Measurements from ENCODE around the gene ABCB8. TPM values are rescaled to one million over a fixed set of nuclear protein-coding genes. Genes with fewer than 3 reads are reported as not detected.
"Not testable (repeated sequence)": the region's sequence is repeated elsewhere in the genome, so short reads cannot be mapped to it uniquely, and the experiment has no call there.

ABCB8 gene
- total RNA-seq, 3 donors from 2014 or later, result 48.1 to 54.6 (median 48.5) TPM

GRCh38 chr7:151014950-151015349 is 13.3 kb upstream of the ABCB8 start:
- Mint-ChIP-seq H3K9me3 (no peaks in the 10 kb centered on the region), H3K27me3 (ENCODE audit: low read depth) (peaks cover 8% of the 10 kb centered on the region), H3K36me3 (ENCODE audit: insufficient read depth) (no peaks in the 10 kb centered on the region), H3K4me3 (peak overlapping the region; percentile 79), H3K4me1 (ENCODE audit: low read depth) (peaks cover 81% of the 10 kb centered on the region)
- DNase-seq, result no peak
- ATAC-seq, result no peak

GRCh38 chr7:151015967-151016366 is 12.3 kb upstream of the ABCB8 start:
- ATAC-seq (no peak), DNase-seq (no peak)
- no peak overlapping the region for H3K4me3 Mint-ChIP-seq
- no peaks in the 10 kb centered on the region for H3K36me3 Mint-ChIP-seq (ENCODE audit: insufficient read depth)
- H3K4me1 Mint-ChIP-seq (ENCODE audit: low read depth), result peaks cover 71% of the 10 kb centered on the region
- H3K27me3 Mint-ChIP-seq (ENCODE audit: low read depth), result peaks cover 17% of the 10 kb centered on the region
- H3K9me3 Mint-ChIP-seq, result no peaks in the 10 kb centered on the region

- peaks cover 17% of the 10 kb centered on the region for H3K27me3 Mint-ChIP-seq (ENCODE audit: low read depth)
- H3K4me3 Mint-ChIP-seq, result no peak overlapping the region
- peaks cover 67% of the 10 kb centered on the region for H3K4me1 Mint-ChIP-seq (ENCODE audit: low read depth)
- H3K9me3 Mint-ChIP-seq, result no peaks in the 10 kb centered on the region
- no peaks in the 10 kb centered on the region for H3K36me3 Mint-ChIP-seq (ENCODE audit: insufficient read depth)
- no peak for DNase-seq
- no peak for ATAC-seq
Observed at GRCh38 chr7:151016505-151016904, 11.7 kb upstream of the ABCB8 start.

- Mint-ChIP-seq H3K27me3 (ENCODE audit: low read depth) (peaks cover 17% of the 10 kb centered on the region), H3K4me1 (ENCODE audit: low read depth) (peaks cover 63% of the 10 kb centered on the region), H3K9me3 (no peaks in the 10 kb centered on the region), H3K4me3 (no peak overlapping the region), H3K36me3 (ENCODE audit: insufficient read depth) (no peaks in the 10 kb centered on the region)
- no peak for ATAC-seq
- DNase-seq, result no peak
Observed at GRCh38 chr7:151016942-151017341, 11.3 kb upstream of the ABCB8 start.

GRCh38 chr7:151017370-151017952 is 10.8 kb upstream of the ABCB8 start:
- no peaks in the 10 kb centered on the region for H3K9me3 Mint-ChIP-seq
- DNase-seq (no peak), ATAC-seq (no peak)
- H3K4me1 Mint-ChIP-seq (ENCODE audit: low read depth), result peaks cover 58% of the 10 kb centered on the region
- peak overlapping the region; percentile 82 for H3K4me3 Mint-ChIP-seq
- peaks cover 17% of the 10 kb centered on the region for H3K27me3 Mint-ChIP-seq (ENCODE audit: low read depth)
- no peaks in the 10 kb centered on the region for H3K36me3 Mint-ChIP-seq (ENCODE audit: insufficient read depth)

GRCh38 chr7:151017953-151018420 is 10.3 kb upstream of the ABCB8 start:
- Mint-ChIP-seq H3K36me3 (ENCODE audit: insufficient read depth) (no peaks in the 10 kb centered on the region), H3K4me1 (ENCODE audit: low read depth) (peaks cover 52% of the 10 kb centered on the region), H3K4me3 (peak overlapping the region; percentile 82), H3K27me3 (ENCODE audit: low read depth) (peaks cover 20% of the 10 kb centered on the region), H3K9me3 (no peaks in the 10 kb centered on the region)
- DNase-seq (peak; percentile 81), ATAC-seq (peak; percentile 72 to 77)

GRCh38 chr7:151018421-151019129 is 9.7 kb upstream of the ABCB8 start:
- no peaks in the 10 kb centered on the region for H3K9me3 Mint-ChIP-seq
- peaks cover 49% of the 10 kb centered on the region for H3K4me1 Mint-ChIP-seq (ENCODE audit: low read depth)
- peaks cover 20% of the 10 kb centered on the region for H3K27me3 Mint-ChIP-seq (ENCODE audit: low read depth)
- peak; percentile 58 to 64 for ATAC-seq
- no peak for DNase-seq
- H3K4me3 Mint-ChIP-seq, result peak overlapping the region; percentile 82
- H3K36me3 Mint-ChIP-seq (ENCODE audit: insufficient read depth), result no peaks in the 10 kb centered on the region

- H3K4me1 Mint-ChIP-seq (ENCODE audit: low read depth), result peaks cover 45% of the 10 kb centered on the region
- no peak for DNase-seq
Observed at GRCh38 chr7:151019130-151019447, 9.2 kb upstream of the ABCB8 start.

GRCh38 chr7:151020231-151020630 is 8.0 kb upstream of the ABCB8 start:
- DNase-seq (no peak), ATAC-seq (no peak)
- H3K36me3 Mint-ChIP-seq (ENCODE audit: insufficient read depth), result no peaks in the 10 kb centered on the region
- H3K4me3 Mint-ChIP-seq, result no peak overlapping the region
- H3K9me3 Mint-ChIP-seq, result no peaks in the 10 kb centered on the region
- peaks cover 20% of the 10 kb centered on the region for H3K27me3 Mint-ChIP-seq (ENCODE audit: low read depth)
- peaks cover 34% of the 10 kb centered on the region for H3K4me1 Mint-ChIP-seq (ENCODE audit: low read depth)

More at GRCh38 chr7:151019130-151019447, 9.2 kb upstream of the ABCB8 start:
- Mint-ChIP-seq H3K36me3 (ENCODE audit: insufficient read depth) (no peaks in the 10 kb centered on the region), H3K9me3 (no peaks in the 10 kb centered on the region), H3K4me3 (peak overlapping the region; percentile 67), H3K27me3 (ENCODE audit: low read depth) (peaks cover 20% of the 10 kb centered on the region)
- no peak for ATAC-seq

- no peaks in the 10 kb centered on the region for H3K9me3 Mint-ChIP-seq
- no peaks in the 10 kb centered on the region for H3K36me3 Mint-ChIP-seq (ENCODE audit: insufficient read depth)
- no peak for DNase-seq
- no peak for ATAC-seq
- no peak overlapping the region for H3K4me3 Mint-ChIP-seq
- H3K4me1 Mint-ChIP-seq (ENCODE audit: low read depth), result peaks cover 18% of the 10 kb centered on the region
- peaks cover 19% of the 10 kb centered on the region for H3K27me3 Mint-ChIP-seq (ENCODE audit: low read depth)
Observed at GRCh38 chr7:151023232-151023631, 5.0 kb upstream of the ABCB8 start.

- DNase-seq (no peak), ATAC-seq (no peak)
- Mint-ChIP-seq H3K36me3 (ENCODE audit: insufficient read depth) (peaks cover 2% of the 10 kb centered on the region), H3K4me1 (ENCODE audit: low read depth) (peaks cover 17% of the 10 kb centered on the region), H3K4me3 (no peak within 1 kb of the TSS), H3K9me3 (no peaks in the 10 kb centered on the region), H3K27me3 (ENCODE audit: low read depth) (peaks cover 13% of the 10 kb centered on the region)
Observed at GRCh38 chr7:151024435-151025056, 3.7 kb upstream of the ABCB8 start, which contains the start of gene ATG9B. Gene ATG9B (minus strand): TSS chr7:151024494. CDS start chr7:151024423, 71 bp downstream.

- no peaks in the 10 kb centered on the region for H3K9me3 Mint-ChIP-seq
Observed at GRCh38 chr7:151025924-151026671, 2.2 kb upstream of the ABCB8 start.

GRCh38 chr7:151026771-151027727 is 1.2 kb upstream of the ABCB8 start:
- H3K4me3 Mint-ChIP-seq, result peak overlapping the region; percentile 97
- not testable (repeated sequence) for H3K9me3 Mint-ChIP-seq; DNase-seq; H3K27me3 Mint-ChIP-seq (ENCODE audit: low read depth); H3K36me3 Mint-ChIP-seq (ENCODE audit: insufficient read depth); ATAC-seq
- H3K4me1 Mint-ChIP-seq (ENCODE audit: low read depth), result peaks cover 20% of the 10 kb centered on the region

More at GRCh38 chr7:151025924-151026671, 2.2 kb upstream of the ABCB8 start:
- no peak overlapping the region for H3K4me3 Mint-ChIP-seq
- H3K4me1 Mint-ChIP-seq (ENCODE audit: low read depth), result peaks cover 20% of the 10 kb centered on the region
- peaks cover 3% of the 10 kb centered on the region for H3K27me3 Mint-ChIP-seq (ENCODE audit: low read depth)
- ATAC-seq (no peak), DNase-seq (no peak)
- H3K36me3 Mint-ChIP-seq (ENCODE audit: insufficient read depth), result peaks cover 2% of the 10 kb centered on the region

Data from activated T-cell treated with anti-CD3 and anti-CD28 coated beads, Interleukin-2, amount 50 U/mL, for 4 hours (primary cell).